Endometrial microvascular endothelial cells (primary cell): ENCODE measurements around the gene GNAS-AS1. TPM values are rescaled to one million over a fixed set of nuclear protein-coding genes. Genes with fewer than 3 reads are reported as not detected.

Source experiments
- in situ Hi-C: cut with HindIII; loops from 2 replicates; pipeline ENCODE4 v1.10.0; 2017; ENCODE audit warnings: low sequenced_read_pairs, low pct_unique_long_range_greater_than_20kb; ENCODE audit errors: inconsistent ontology term
- total RNA-seq: library from RNA; depleted of rRNA; stranded (reverse); fragments of >200 nt; gene quantifications from one replicate; pipeline ENCODE4 v1.2.3, GENCODE V29; 2015; ENCODE audit errors: inconsistent ontology term

GNAS-AS1 gene
- total RNA-seq, 1 donor from 2014 or later, result not detected

DNA sequence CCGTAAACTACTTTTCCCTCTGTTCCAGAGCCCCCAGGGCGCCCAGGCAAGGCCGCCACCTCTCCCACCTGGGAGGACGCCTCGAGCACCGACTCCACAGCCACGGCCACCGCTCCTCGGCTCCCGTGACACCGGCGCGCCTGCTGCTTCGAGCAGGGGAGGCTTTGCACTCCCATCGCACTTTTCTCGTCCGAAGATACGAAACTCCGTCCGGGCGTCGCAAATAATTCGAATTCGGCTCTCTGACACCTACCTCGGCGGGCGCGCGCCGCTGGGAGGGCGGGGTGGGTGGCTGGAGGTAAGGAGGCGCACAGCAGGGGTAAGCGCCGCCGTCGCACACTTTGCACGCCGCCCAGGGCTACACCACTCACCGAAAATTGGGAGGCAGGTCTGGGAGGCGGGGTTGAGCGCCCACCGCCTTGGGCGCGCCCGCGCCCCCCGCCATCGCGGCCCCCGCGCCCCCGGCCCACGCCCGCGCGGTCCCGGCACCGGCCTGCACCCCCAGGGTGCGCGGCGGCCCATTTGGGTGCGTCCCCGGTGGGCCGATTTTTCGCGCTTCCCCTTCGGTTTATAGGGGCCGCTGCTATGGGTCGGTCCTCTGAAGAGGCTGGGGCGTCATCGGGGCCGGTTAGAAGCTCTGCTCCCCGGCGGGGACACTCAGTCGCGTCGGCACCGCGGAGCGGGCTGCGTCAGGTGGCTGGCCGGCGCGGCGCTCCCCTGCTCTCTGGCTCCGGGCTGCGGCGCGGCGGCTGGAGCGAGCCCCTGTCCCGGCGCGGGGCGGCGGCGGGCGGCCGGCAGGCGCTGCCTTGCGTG lies 38.0 kb upstream of the GNAS-AS1 start:
- in situ Hi-C loops, result no loop called here

DNA sequence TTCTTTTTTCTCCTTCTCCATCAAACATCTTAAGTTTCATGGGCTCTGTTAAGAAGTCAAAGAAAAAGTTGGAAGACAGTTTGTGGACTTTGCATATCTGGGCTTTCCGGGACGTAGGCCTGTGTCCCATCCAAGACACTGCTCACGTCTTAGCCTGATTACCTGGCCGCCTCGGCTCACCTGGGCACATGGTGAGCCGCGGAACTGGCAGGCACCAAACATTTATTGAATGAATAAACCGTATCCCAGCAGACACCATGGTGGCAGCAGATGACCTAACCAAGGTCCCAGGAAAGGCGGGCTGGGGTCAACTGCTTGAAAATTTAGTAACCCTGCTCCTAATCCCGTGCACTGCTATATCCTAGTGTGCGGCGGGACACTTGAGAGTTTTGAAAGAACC lies 37.4 kb upstream of the GNAS-AS1 start:
- in situ Hi-C loops, result no loop called here

DNA sequence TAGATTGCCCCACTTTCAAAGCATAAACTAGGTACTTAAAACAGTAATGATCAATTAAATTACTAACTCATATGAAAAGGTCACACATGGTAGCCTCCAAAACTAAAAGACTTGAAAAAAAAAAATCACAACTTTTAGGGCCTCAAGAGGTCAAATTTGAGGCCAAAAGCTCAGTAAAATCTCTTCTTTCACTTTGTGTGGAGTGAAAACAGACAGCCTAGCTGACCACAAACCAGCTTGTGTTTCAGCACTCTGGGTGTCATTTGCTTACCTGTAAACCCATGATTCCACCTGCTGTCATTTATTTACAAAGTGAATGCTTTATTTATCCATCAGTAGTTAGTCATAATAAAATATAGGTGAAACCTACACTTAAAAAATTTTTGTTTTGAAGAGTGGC lies 35.8 kb upstream of the GNAS-AS1 start:
- in situ Hi-C loops, result no loop called here

DNA sequence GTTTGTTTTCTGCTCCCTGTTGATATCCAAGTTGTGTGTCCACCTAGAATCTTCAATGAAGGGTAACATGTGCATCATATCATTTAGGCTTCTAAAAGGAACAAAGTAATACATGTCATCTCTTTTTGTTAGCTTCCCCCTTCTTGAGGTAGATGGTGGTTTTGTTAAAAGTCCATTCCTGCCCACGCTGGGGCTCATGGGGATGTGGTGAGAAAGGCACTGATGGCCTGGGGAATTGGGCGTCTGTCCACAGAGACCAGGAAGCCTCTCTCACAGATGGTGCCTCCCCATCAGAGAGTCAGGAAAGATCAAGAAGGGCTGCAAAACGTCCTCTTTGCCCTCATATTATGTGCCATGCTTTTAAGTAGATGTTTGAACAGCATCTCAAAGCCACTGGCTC lies 34.3 kb upstream of the GNAS-AS1 start:
- in situ Hi-C loops, result no loop called here

DNA sequence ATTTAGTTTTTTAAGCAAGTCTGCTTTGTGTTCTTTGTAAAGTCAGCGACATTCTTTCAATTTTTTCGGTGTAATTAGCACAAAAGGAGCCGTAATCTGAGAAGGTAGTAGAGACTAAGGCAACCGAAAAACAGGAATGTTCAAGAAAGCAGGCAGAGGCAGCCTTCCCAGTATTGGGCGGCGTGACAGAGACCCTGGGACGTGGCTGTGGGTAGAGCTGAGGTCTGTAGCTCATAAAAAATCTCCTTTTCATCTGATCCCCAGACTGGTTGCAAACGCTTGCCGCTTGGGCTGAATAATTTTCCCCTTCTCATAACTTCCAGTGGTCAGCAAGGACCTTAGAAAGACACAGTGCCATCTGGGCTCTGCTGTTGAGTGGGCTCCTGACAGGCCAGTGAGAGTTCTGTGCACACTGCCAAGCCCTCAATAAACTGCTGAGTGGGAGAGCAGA lies 32.6 kb upstream of the GNAS-AS1 start:
- in situ Hi-C loops, result no loop called here

DNA sequence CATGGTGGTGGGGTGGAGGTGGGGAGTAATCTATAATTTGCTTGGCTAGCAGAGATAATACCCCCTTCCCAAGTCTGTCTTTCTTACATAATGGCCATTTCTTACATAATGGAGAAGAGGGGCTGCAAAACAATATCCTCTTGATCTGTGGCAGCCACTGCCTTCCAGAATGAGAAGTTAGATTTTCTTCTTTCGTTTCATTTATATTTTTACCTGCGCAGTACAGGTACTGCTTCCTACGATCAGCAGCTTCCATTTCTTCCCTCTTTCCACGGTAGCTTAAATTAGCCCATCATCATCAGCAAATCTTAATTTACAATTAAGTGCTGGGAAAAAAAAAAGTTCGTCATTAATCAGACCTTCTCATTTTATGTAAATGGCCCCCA lies 32.0 kb upstream of the GNAS-AS1 start:
- in situ Hi-C loops, result no loop called here

DNA sequence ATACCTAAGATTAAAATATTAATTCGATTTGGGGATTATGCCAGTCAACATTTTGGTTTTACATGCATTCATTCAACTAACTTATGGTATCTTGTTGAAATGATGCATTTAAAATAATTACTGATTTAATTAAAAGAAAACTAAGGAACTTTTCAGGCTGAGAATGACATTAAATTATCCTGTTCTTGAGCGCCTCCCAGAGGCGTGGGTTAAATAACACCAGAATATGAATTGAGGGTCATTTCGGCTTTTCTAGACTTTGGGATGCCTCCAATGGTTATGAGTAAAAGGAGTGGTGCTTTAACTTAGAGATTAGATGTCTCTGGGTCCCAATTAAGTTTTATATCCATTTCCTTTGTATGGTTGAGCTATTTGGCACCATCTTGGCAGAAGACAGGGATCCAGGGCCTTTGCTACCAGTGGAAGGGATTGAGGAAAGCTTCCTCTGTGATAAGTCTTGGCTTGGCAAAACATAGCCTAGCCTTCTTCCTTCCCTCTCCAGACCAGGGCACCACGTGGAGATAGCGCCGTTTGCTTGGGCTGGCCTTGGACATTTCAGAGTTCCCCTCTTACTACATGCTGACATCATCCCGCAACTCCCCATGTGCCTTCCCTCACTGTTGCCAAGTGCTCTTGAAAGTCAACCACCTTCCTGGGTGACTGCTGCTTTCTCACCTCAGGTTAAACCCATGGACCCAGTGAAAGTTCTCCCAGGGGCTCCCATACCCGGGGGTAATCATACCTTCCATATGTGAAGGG lies 30.5 kb upstream of the GNAS-AS1 start:
- in situ Hi-C loops, result no loop called here

DNA sequence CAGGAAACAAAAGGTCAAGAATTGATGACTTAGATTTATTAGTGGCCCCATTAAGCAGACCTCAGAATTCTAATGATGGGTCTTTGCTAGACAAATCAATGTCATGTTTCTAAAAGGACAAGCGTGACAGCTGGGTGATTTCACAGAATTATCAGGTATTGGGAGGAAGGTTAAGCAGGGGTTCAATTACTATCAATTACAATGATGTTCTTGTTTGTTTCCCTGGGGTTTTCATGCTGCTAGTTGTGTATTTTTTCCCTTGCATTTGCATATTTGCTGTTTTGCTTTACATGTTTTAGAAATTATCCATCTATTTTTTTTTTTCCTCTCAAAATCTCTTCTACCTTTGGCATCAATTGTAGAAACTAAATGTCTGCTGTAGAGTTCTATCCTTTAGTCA lies 29.7 kb upstream of the GNAS-AS1 start:
- in situ Hi-C loops, result no loop called here

DNA sequence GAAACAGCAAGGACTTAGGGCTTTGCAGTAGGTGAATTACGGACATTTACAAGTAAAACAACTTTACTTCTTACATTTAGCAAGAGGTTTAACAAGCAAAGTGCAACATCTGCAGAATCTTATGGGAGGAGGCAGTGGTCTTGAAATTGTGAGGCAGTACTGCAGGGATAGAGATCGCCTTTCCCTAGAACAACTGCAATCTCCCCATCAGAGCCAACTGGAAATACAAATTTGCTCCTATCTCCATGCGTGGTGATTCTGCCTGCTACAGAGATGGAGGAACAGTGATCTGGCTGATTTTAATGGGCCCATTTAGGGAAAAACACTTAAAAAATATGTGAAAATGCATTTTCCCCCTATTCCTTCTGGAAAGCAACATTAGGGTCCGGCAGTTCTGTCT lies 27.7 kb upstream of the GNAS-AS1 start:
- in situ Hi-C loops, result no loop called here

DNA sequence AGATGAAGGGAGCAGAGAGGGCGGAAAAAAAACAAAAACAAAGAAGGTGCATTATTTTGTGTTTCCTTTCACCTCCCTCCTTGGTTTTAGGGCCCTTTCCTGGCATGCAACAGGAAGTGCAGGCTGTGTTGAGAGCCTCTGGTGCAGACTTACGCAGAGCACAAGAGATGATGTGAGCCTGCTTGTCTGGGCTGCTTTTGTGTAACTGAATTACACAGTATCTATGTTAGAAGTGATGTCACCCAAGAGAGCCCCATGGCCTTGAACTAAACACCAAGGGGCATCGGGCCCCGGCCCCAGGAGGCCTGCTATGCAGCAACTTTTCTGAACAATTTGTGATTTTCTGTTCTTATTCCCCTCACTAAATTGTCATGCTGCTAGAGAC lies 27.3 kb upstream of the GNAS-AS1 start:
- in situ Hi-C loops, result no loop called here

DNA sequence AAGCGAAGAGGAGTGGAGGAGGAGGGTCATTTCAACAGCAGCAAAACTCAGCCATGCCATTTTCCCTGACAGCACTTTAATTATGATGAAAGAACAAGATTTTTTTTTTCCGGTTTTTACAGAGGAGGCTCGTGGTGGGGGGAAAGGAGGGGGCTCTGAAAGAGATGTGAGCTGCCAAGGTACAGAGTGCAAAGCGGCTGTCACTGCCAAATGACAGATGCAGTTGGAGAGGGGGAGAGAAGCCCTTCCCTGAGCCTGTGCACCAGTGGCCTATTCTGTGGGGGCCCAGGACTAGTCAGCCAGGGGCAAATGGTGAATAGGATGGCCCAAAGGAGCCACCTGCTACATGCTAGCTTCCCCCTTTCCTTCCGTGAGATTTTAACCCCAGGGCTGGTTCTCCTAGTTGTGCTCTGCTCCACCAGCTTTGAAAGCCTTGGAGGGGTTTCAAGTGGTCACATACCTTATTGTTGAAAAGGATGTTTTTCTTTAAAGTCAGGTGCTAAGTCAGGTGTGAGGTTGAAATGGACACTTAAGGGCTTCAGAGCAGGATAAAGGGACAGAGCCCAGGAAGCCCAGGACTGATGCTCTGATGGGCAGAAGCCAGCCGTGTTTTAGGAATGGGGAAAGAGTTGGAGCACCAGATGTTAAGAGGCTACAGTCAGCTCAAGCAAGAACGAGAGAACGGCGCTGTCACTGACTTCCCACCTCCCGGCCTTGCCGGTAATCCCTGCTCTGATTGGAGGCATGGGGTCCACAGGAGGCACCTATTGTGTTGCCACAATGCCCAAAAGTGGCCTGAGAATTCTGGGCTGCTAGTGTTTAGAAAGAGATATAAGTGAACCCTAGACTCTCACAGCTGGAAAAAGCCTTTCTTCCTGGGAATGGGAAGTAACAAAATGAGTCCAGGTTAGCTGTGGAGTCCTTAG lies 26.6 kb upstream of the GNAS-AS1 start:
- in situ Hi-C loops, result no loop called here

DNA sequence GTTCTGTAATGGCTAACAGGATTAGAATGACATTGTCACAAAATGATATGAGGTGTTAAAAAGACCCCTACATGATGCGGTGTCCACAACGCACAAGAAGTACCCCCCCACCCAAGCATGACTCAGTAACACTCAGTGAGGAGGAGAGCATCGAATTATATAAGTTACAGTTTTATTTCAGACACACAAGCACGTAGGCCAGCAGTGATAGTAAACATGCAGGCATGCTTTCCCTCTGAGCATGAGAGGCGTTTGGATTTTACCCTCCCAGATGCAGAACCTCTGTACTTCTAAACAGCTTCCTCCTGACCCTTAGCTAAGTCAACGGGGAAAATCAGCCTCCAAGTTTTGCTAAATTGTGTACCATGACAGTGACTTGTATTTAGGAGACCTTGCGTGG lies 25.7 kb upstream of the GNAS-AS1 start:
- in situ Hi-C loops, result no loop called here

DNA sequence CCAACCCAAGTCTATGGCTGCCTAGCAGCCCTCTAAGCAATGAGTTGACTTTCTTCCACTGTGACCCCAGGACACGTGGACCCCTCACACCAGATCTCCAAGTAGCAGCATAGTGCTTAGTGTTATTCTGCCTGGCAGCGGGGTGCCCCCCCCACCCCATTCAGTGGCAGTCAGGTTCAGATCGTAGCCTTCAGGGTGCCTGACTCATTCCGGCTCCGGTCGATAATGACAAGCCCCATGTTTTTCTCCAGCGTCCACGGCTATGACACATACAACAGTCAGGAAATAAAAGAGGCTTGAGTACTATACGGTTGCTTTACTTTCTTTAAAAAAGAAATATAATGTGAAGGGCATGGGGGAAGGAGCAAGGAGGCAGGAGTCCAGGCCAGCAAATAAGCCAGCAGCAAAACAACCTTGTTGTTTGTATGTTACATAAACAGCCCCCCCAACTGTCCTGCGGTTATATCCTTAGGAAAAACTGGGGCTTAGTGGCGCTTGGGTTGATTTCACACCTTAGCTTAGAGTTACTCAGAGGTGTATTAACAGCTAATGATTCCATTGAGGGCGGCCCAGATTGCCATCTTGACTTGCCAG lies 24.9 kb upstream of the GNAS-AS1 start:
- in situ Hi-C loops, result no loop called here

DNA sequence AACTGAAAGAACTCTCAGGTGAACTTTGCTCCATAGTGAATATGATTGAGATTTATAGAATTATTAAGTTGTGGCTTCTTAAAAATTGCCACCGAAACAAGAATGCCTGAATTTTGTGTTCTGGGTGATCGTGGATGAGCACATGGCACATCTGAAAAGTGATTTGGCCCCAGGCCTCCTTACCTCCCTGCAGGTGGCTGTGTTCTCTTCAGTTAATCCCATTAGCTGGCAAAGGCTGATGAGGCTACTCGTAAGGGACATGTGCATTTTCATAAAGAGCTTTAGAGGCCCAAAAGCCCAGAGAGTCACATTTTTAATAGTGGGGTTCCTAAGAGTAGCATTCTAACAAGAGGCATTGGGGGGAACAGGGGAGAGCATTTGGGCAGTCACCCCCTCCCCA lies 24.4 kb upstream of the GNAS-AS1 start:
- in situ Hi-C loops, result no loop called here

DNA sequence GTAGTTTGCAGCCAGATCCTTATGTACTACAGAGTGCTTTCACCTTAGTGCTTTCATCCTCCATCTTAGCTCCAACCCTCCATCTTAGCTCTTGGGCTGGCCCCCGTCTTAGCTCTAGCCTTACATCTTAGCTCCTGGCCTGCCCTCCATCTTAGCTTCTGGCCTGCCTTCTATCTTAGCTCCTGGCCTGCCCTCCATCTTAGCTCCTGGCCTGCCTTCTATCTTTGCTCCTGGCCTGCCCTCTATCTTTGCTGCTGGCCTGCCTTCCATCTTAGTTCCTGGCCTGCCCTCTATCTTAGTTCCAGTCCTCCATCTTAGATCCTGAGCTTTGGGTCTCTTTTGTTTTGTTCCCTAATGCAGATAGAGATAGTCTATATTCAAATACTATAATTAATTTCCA lies 23.8 kb upstream of the GNAS-AS1 start:
- in situ Hi-C loops, result loop anchor here (25.0 kb wide), 2 partner anchors 138 to 212 kb away; partner anchors contain the start of genes CTSZ, STX16 and TUBB1

DNA sequence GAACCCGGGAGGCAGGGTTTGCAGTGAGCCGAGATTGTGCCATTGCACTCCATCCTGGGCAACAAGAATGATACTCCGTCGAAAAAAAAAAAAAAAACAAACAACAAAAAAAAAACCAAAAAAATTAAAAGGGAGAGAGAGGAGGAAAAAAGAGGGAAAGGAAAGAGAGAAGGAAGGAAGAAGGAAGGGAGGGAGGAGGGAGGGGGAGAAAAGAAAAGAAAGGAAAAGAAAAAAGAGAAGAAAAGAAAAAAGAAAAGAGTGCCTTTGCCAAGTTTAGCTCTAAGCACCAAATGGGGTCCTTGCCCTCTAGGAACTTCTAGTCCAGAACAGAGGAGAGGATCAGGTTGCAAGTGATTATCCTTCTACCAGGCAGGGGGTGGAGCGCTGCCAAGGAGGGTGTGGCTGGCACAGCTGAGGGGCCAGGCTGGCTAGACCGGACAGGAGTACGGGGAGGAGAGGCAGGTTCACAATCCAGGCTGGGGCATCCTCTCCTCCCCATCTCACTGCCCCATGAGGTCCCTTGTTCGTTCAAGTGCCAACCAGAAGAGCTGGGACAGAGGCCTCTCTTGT lies 20.9 kb upstream of the GNAS-AS1 start:
- in situ Hi-C loops, result loop anchor here (25.0 kb wide), 2 partner anchors 141 to 209 kb away; partner anchors contain the start of genes CTSZ, STX16 and TUBB1

DNA sequence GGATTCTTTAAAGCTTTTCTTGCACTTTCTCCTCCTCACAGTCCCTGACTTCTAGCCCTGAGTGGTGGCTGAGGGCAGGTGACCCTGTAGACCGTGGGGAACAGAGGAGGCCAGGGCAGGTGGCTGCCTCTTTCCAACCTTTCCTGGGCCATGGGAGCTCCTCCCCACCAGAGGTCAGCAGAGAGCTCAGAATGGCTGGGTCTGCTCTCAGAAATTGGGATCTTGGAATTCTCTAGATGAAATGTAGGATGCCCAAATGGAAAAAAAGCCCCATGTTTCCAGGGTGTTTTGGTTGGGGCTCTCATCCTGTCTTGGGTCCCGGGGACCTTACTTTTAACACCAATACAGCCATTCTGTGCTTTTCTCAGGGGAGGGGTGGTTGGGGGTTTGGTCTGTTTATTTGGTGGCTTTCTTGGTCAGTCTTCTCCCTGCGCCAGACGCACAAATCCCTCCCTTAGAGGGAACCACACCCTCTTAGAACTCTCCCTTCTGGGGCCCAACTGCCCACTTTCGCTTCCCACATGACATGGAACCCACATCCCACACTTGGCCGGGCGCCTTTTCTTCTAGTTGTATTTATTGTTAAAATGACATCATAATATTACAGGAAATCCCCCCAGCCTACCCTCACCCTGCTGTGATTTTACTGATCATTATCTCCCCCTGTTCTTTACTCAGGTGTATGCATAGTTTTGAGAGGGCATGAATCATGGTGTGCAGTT lies 19.8 kb upstream of the GNAS-AS1 start:
- in situ Hi-C loops, result loop anchor here (25.0 kb wide), 2 partner anchors 142 to 208 kb away; partner anchors contain the start of genes CTSZ, STX16 and TUBB1
